Esophagus muscularis mucosa (tissue), 4 donors: Measurements from ENCODE around the gene VSIG10. TPM values are rescaled to one million over a fixed set of nuclear protein-coding genes. Genes with fewer than 3 reads are reported as not detected.

Experiments used
- DNase-seq: peaks from one replicate; pipeline ENCODE4 v3.0.0-alpha.2; 2017; ENCODE audit errors: extremely low spot score
- H3K27ac ChIP-seq, 4 donors: fragments of 200-600 bp; sonication (generic); replicated peaks in 1 of 4; 1 replicate in 3 of 4; 2 replicates in 1 of 4; pipeline ENCODE4 v1.5.1; 2016 to 2019; ENCODE audit warnings: mild to moderate bottlenecking in 1 of 4
- H3K27me3 ChIP-seq, 4 donors: fragments of 200-600 bp; sonication (generic); one replicate each; pipeline versions ENCODE4 v1.5.1 to v1.6.0; 2016 to 2019
- H3K36me3 ChIP-seq, 4 donors: fragments of 200-600 bp; sonication (generic); one replicate each; pipeline ENCODE4 v1.5.1; 2016 to 2019
- H3K4me1 ChIP-seq, 4 donors: fragments of 200-600 bp; sonication (generic); one replicate each; pipeline ENCODE4 v1.5.1; 2016 to 2019
- H3K4me3 ChIP-seq, 4 donors: fragments of 200-600 bp; sonication (generic); 1 replicate in 2 of 4; 2 replicates in 2 of 4; pipeline ENCODE4 v1.5.1; 2016 to 2019; ENCODE audit warnings: mild to moderate bottlenecking in 4 of 4, moderate library complexity in 1 of 4
- H3K9me3 ChIP-seq, 4 donors: fragments of 200-600 bp; sonication (generic); 1 replicate in 3 of 4; 2 replicates in 1 of 4; pipeline ENCODE4 v1.5.1; 2016 to 2019
- EP300 ChIP-seq: sonication (generic); formaldehyde crosslinking; IDR thresholded peaks from one replicate; pipeline ENCODE4 v1.6.1; 2017; ENCODE audit warnings: antibody characterized with exemption
- POLR2A ChIP-seq: fragments of 450-650 bp; IDR thresholded peaks from one replicate; pipeline ENCODE4 v1.6.1; 2017; ENCODE audit warnings: antibody characterized with exemption, moderate library complexity, mild to moderate bottlenecking, low read depth
- POLR2AphosphoS5 ChIP-seq, 2 donors: sonication (generic); formaldehyde crosslinking; IDR thresholded peaks; one replicate each; pipeline ENCODE4 v1.6.1; 2017; ENCODE audit warnings: antibody characterized with exemption in 2 of 2
- WGBS: methylation state at CpG from one replicate; pipeline ENCODE4 v1.1.5; 2018; 5-methylcytosine and 5-hydroxymethylcytosine counted together
- intact Hi-C: fragments of 100-400 bp; cut with DNase I; formaldehyde crosslinking; loops from one replicate; pipeline ENCODE4 v1.15.1; 2023
- total RNA-seq, 4 donors: library from RNA; depleted of rRNA; stranded (reverse); fragments of >200 nt; gene quantifications; one replicate each; pipeline versions ENCODE4 v1.1.0 to v1.2.1, GENCODE V29; 2016
- TF ChIP-seq, protein P1 (sequence below), 3 experiments: fragments of 200-600 bp in 2 of 3; fragments of 450-650 bp in 1 of 3; sonication (generic) in 2 of 3; IDR thresholded peaks; one replicate each; pipeline ENCODE4 v1.5.1; 2017 to 2019; ENCODE audit warnings: antibody characterized with exemption in 3 of 3, mild to moderate bottlenecking in 2 of 3, moderate library complexity in 1 of 3

VSIG10 gene
- total RNA-seq, 4 donors from 2014 or later = 14.1 to 71.7 (median 22.0) TPM

DNA sequence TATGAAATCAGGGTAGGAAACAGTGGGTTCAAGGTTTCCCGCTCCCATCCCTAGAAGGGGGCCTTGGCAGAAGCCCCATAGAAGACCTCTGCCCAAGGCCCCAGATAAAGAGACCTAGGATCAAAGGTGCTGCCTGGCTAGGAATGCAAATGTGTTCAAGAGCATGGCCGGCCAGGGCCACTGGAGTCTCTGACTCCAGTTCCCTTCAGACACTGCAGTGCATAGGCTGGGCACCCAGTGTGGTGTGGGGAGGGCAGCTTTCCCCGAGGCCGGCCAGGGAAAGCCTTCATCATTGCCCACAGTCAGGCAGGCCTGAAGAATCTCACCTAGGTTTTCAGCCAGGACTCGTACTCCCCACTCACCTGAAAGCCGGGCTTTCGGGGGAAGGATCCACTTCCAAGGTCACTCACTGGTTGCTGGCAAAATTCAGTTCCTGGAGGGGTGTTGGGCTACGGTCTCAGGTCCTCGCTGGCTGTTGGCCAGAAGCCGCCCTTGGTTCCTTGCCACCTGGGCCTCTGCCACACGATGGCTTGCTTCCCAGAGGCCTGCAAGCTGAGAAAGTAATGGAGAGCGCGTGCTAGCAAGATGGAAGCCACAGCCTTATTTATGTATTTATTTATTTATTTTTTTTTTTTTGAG is 22.4 kb upstream of the VSIG10 start:
- WGBS = 81% methylated on average over 13 of the region's 13 CpGs
- H3K27ac ChIP-seq = no peak overlapping the region
- intact Hi-C loops = no loop called here

DNA sequence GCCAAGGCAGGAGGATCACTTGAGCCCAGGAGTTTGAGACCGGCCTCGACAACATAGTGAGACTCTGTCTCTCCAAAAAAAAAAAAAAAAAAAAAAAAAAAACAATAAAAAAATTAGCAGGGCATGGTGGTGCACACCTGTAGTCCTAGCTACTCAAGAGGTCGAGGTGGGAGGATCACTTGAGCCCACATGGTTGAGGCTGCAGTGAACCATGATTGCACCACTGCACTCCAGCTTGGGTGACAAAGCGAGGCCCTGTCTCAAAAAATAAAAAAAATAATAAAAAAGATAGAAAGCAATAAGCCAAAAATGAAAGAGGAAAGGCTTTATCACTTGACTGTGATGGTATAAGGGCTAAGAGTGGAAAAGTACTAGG is 21.9 kb upstream of the VSIG10 start:
- 97% methylated on average over 4 of the region's 4 CpGs for WGBS

More for the DNA sequence above, 22.4 kb upstream of the VSIG10 start:
- Histone ChIP-seq H3K9me3 (no peaks in the 10 kb centered on the region), H3K4me1 (peaks cover under 1 to 3% (median 1%) of the 10 kb centered on the region in 4 donors), H3K27me3 (no peaks in the 10 kb centered on the region), H3K4me3 (no peak overlapping the region), H3K36me3 (peaks cover 0 to 10% (median 2%) of the 10 kb centered on the region in 4 donors)
- TF ChIP-seq, protein P1, sequence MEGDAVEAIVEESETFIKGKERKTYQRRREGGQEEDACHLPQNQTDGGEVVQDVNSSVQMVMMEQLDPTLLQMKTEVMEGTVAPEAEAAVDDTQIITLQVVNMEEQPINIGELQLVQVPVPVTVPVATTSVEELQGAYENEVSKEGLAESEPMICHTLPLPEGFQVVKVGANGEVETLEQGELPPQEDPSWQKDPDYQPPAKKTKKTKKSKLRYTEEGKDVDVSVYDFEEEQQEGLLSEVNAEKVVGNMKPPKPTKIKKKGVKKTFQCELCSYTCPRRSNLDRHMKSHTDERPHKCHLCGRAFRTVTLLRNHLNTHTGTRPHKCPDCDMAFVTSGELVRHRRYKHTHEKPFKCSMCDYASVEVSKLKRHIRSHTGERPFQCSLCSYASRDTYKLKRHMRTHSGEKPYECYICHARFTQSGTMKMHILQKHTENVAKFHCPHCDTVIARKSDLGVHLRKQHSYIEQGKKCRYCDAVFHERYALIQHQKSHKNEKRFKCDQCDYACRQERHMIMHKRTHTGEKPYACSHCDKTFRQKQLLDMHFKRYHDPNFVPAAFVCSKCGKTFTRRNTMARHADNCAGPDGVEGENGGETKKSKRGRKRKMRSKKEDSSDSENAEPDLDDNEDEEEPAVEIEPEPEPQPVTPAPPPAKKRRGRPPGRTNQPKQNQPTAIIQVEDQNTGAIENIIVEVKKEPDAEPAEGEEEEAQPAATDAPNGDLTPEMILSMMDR (IDR thresholded peaks at IDR 0.05) = no peak
- TF ChIP-seq POLR2A = no peak
- TF ChIP-seq EP300 = no peak
- TF ChIP-seq POLR2AphosphoS5 (IDR thresholded peaks at IDR 0.05) = no peak
- DNase-seq = no peak

DNA sequence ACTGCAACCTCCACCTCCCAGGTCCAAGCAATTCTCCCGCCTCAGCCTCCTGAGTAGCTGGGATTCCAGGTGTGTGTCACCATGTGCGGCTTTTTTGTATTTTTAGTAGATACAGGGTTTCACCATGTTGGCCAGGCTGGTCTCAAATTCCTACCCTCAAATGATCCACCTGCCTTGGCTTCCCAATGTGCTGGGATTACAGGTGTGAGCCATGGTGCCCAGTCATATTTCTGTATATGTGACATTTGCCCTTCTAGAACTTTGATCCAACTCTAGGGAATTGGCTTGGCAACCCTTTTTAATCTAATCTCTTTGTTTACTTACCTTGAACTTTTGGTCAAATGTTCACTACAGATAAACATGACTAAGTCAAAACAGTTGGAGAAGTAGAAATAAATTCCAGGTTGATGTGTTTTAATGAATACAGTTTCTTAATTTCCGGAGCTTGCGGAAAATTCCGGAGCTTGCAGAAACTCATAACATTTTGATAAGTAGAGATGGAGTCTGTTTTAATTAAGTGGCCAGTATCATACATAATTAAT is 20.6 kb upstream of the VSIG10 start:
- no peak for DNase-seq
- 92% methylated on average over 5 of the region's 5 CpGs for whole genome bisulfite sequencing
- H3K4me3 ChIP-seq = no peak overlapping the region
- H3K36me3 ChIP-seq = peaks cover 0 to 10% (median 2%) of the 10 kb centered on the region in 4 donors
- intact Hi-C loops = loop anchor here (5.0 kb wide), 1 partner anchor 253 kb away; the partner anchor contains the start of gene SUDS3
- no peaks in the 10 kb centered on the region for H3K9me3 ChIP-seq
- H3K27me3 ChIP-seq = no peaks in the 10 kb centered on the region
- TF ChIP-seq EP300 (no peak), POLR2AphosphoS5 (IDR thresholded peaks at IDR 0.05) (no peak), POLR2A (no peak)
- TF ChIP-seq, protein P1 (IDR thresholded peaks at IDR 0.05) = no peak
- H3K27ac ChIP-seq = no peak overlapping the region
- H3K4me1 ChIP-seq = peaks cover 4 to 11% (median 7%) of the 10 kb centered on the region in 4 donors

More for the DNA sequence above, 21.9 kb upstream of the VSIG10 start:
- Histone ChIP-seq H3K27ac (no peak overlapping the region), H3K4me3 (no peak overlapping the region), H3K4me1 (peaks cover 4 to 8% (median 6%) of the 10 kb centered on the region in 4 donors), H3K9me3 (no peaks in the 10 kb centered on the region), H3K27me3 (no peaks in the 10 kb centered on the region), H3K36me3 (peaks cover 0 to 10% (median 2%) of the 10 kb centered on the region in 4 donors)
- no peak for TF ChIP-seq EP300
- no peak for TF ChIP-seq POLR2AphosphoS5 (IDR thresholded peaks at IDR 0.05)
- TF ChIP-seq POLR2A = no peak
- TF ChIP-seq, protein P1 (IDR thresholded peaks at IDR 0.05) = no peak
- intact Hi-C loops = no loop called here
- DNase-seq = no peak

DNA sequence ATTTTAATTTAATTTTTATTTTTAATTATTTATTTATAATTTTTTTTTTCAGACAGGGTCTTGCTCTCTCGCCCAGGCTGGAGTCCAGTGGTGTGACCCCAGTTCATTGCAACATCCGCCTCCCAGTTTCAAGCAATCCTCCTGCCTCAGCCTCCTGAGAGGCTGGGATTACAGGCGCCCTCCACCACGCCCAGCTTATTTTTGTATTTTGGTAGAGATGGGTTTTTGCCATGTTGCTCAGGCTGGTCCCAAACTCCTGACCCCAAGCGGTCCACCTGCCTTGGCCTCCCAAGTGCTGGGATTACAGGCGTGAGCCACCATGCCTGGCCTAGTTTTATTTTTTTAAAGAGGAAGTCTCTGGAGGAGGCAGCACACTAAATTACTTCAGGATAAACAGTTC is 18.5 kb upstream of the VSIG10 start:
- TF ChIP-seq, protein P1 (IDR thresholded peaks at IDR 0.05) = no peak
- TF ChIP-seq POLR2A (no peak), POLR2AphosphoS5 (IDR thresholded peaks at IDR 0.05) (no peak), EP300 (no peak)
- intact Hi-C loops = loop anchor here (5.0 kb wide), 1 partner anchor 255 kb away; the partner anchor contains the start of gene SUDS3
- WGBS = 93% methylated on average over 6 of the region's 6 CpGs
- H3K4me1 ChIP-seq = peaks cover 4 to 11% (median 7%) of the 10 kb centered on the region in 4 donors
- no peaks in the 10 kb centered on the region for H3K27me3 ChIP-seq
- H3K9me3 ChIP-seq = no peaks in the 10 kb centered on the region
- no peak for DNase-seq
- H3K27ac ChIP-seq = no peak overlapping the region
- peaks cover 0 to 13% (median 2%) of the 10 kb centered on the region in 4 donors for H3K36me3 ChIP-seq
- H3K4me3 ChIP-seq = no peak overlapping the region
